HEK293 (cell line): ENCODE data around the gene EIF2B2.
A peak's percentile ranks its signal among the peaks of the same experiment; 100 is the strongest.

ENCODE experiments used
- CTCF ChIA-PET: fragments of 350-600 bp; formaldehyde crosslinking; extraction: SDS; loops from one replicate; lab custom pipeline; 2021; ENCODE audit warnings: antibody characterized with exemption; lab: Yijun Ruan, JAX
- POLR2A ChIA-PET: fragments of 300-600 bp; formaldehyde crosslinking; extraction: SDS; loops from one replicate; lab custom pipeline; 2020; ENCODE audit warnings: antibody characterized with exemption, inconsistent platforms; lab: Yijun Ruan, JAX
- H3K27ac ChIP-seq: fragments of 200-500 bp; sonication (Bioruptor generic); 2 replicates; pipeline ENCODE4 v1.5.1; 2014; ENCODE audit warnings: low read depth, low read length, control low read depth, inconsistent platforms; ENCODE audit errors: extremely low read depth
- H3K36me3 ChIP-seq, 2 experiments: fragments of 200-500 bp in 1 of 2; sonication (Bioruptor generic) in 1 of 2; 1 replicate in 1 of 2; 2 replicates in 1 of 2; pipeline ENCODE4 v1.5.1; 2014 to 2017; ENCODE audit warnings: inconsistent platforms in 2 of 2, low read length in 2 of 2; ENCODE audit not compliant: control insufficient read depth in 2 of 2, insufficient read depth in 1 of 2
- H3K4me1 ChIP-seq: fragments of 200-500 bp; sonication (Bioruptor generic); 2 replicates; pipeline ENCODE4 v1.5.1; 2014; ENCODE audit warnings: mild to moderate bottlenecking, low read length, inconsistent platforms; ENCODE audit not compliant: control insufficient read depth, insufficient read depth
- H3K4me3 ChIP-seq: 2 replicates; pipeline ENCODE4 v1.5.1; 2011; ENCODE audit warnings: low read depth, mild to moderate bottlenecking, control low read depth, low read length, moderate library complexity
- H3K9me3 ChIP-seq: fragments of 200-500 bp; sonication (Bioruptor generic); 2 replicates; pipeline ENCODE4 v1.5.1; 2014; ENCODE audit warnings: low read depth, low read length, inconsistent platforms; ENCODE audit not compliant: control insufficient read depth, insufficient read depth
- KLF9 ChIP-seq: fragments of 450-650 bp; formaldehyde crosslinking; IDR thresholded peaks from 2 replicates; pipeline ENCODE4 v1.5.1; 2016; ENCODE audit warnings: missing biosample characterization, missing genetic modification characterization, low read depth
- RBAK ChIP-seq: fragments of 450-650 bp; formaldehyde crosslinking; IDR thresholded peaks from 2 replicates; pipeline ENCODE4 v1.5.1; 2016; ENCODE audit warnings: missing biosample characterization, missing genetic modification characterization
- SCRT2 ChIP-seq: fragments of 450-650 bp; formaldehyde crosslinking; IDR thresholded peaks from 2 replicates; pipeline ENCODE4 v1.5.1; 2016; ENCODE audit warnings: missing biosample characterization, missing genetic modification characterization
- ZBTB1 ChIP-seq: fragments of 450-650 bp; formaldehyde crosslinking; IDR thresholded peaks from 2 replicates; pipeline ENCODE4 v1.5.1; 2016; ENCODE audit warnings: missing biosample characterization, missing genetic modification characterization
- ZBTB48 ChIP-seq: fragments of 450-650 bp; formaldehyde crosslinking; IDR thresholded peaks from 2 replicates; pipeline ENCODE4 v1.5.1; 2016; ENCODE audit warnings: missing biosample characterization, missing genetic modification characterization
- ZBTB7A ChIP-seq: fragments of 450-650 bp; formaldehyde crosslinking; IDR thresholded peaks from 2 replicates; pipeline ENCODE4 v1.5.1; 2016; ENCODE audit warnings: low read depth, missing biosample characterization, missing genetic modification characterization
- ZNF140 ChIP-seq: fragments of 450-650 bp; formaldehyde crosslinking; IDR thresholded peaks from 2 replicates; pipeline ENCODE4 v1.5.1; 2016; ENCODE audit warnings: missing biosample characterization, missing genetic modification characterization
- ZNF146 ChIP-seq: fragments of 450-650 bp; formaldehyde crosslinking; IDR thresholded peaks from 2 replicates; pipeline ENCODE4 v1.5.1; 2016; ENCODE audit warnings: missing biosample characterization, missing genetic modification characterization
- ZNF16 ChIP-seq: fragments of 450-650 bp; formaldehyde crosslinking; IDR thresholded peaks from 2 replicates; pipeline ENCODE4 v1.5.1; 2016; ENCODE audit warnings: low read depth, missing biosample characterization, missing genetic modification characterization
- ZNF175 ChIP-seq: fragments of 450-650 bp; formaldehyde crosslinking; IDR thresholded peaks from 2 replicates; pipeline ENCODE4 v1.5.1; 2016; ENCODE audit warnings: missing biosample characterization, missing genetic modification characterization
- ZNF214 ChIP-seq: fragments of 450-650 bp; formaldehyde crosslinking; IDR thresholded peaks from 2 replicates; pipeline ENCODE4 v1.5.1; 2017; ENCODE audit warnings: missing biosample characterization, mild to moderate bottlenecking, missing genetic modification characterization, borderline replicate concordance
- ZNF23 ChIP-seq: fragments of 450-650 bp; formaldehyde crosslinking; IDR thresholded peaks from 2 replicates; pipeline ENCODE4 v1.5.1; 2016; ENCODE audit warnings: missing biosample characterization, missing genetic modification characterization, borderline replicate concordance
- ZNF404 ChIP-seq: fragments of 450-650 bp; formaldehyde crosslinking; IDR thresholded peaks from 2 replicates; pipeline ENCODE4 v1.5.1; 2017; ENCODE audit warnings: missing biosample characterization, missing genetic modification characterization
- ZNF501 ChIP-seq: fragments of 450-650 bp; formaldehyde crosslinking; IDR thresholded peaks from 2 replicates; pipeline ENCODE4 v1.5.1; 2016; ENCODE audit warnings: missing biosample characterization, missing genetic modification characterization
- ZNF792 ChIP-seq: fragments of 450-650 bp; formaldehyde crosslinking; IDR thresholded peaks from 2 replicates; pipeline ENCODE4 v1.5.1; 2016; ENCODE audit warnings: missing biosample characterization, missing genetic modification characterization
- TF ChIP-seq, protein P1 (sequence below): IDR thresholded peaks from 2 replicates; pipeline ENCODE4 v1.6.1; 2011; ENCODE audit warnings: mild to moderate bottlenecking, low read depth, low read length, borderline replicate concordance
- TF ChIP-seq, protein P2 (sequence below): fragments of 450-650 bp; formaldehyde crosslinking; IDR thresholded peaks from 2 replicates; pipeline ENCODE4 v1.5.1; 2017; ENCODE audit warnings: missing biosample characterization, missing genetic modification characterization
- TF ChIP-seq, protein P3 (sequence below): sonication (generic); formaldehyde crosslinking; IDR thresholded peaks from 2 replicates; pipeline ENCODE4 v1.8.1; 2022; ENCODE audit warnings: mild to moderate bottlenecking, moderate library complexity, missing genetic modification reagents
- TF ChIP-seq, protein P4 (sequence below): fragments of 450-650 bp; formaldehyde crosslinking; IDR thresholded peaks from 2 replicates; pipeline ENCODE4 v1.5.1; 2016; ENCODE audit warnings: missing biosample characterization, missing genetic modification characterization
- TF ChIP-seq, protein P5 (sequence below): fragments of 450-650 bp; formaldehyde crosslinking; IDR thresholded peaks from 2 replicates; pipeline ENCODE4 v1.5.1; 2016; ENCODE audit warnings: missing biosample characterization, missing genetic modification characterization
- TF ChIP-seq, protein P6 (sequence below): fragments of 450-650 bp; formaldehyde crosslinking; IDR thresholded peaks from 2 replicates; pipeline ENCODE4 v1.5.1; 2016; ENCODE audit warnings: missing biosample characterization, missing genetic modification characterization

The EIF2B2 gene

DNA sequence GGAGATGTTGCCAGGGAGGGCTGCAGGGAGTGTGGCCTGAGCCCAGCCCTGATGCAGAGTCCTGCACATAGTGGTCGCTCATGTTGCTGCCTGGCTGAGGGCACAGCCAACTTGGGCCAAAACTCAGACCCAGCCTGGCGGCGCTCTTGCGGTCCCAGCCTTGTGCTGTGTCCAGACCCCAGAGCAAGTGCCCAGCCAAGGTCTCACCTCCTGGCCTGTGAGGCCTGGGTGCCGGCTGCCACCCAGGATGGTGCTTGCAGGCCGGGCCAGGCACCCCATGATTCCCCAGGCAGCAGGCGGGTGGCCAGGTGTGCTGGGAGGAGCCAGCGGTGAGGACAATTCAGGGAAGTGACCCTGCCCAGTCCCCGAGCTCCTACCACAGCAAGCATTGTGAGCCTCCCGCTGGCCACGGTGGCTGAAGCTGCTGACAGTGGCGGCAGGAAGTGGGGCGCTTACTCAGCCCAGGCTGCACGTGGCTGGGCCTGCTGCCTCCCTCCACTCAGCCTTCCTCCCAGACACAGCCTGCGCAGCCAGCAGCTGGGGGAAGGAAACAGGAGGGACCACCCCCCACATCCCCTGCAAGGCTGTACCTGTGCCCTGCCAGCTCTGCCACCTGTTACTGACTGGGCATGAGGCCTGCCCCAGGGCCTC is 29.6 kb upstream of the EIF2B2 start:
- Histone ChIP-seq H3K36me3 (no peaks in the 10 kb centered on the region), H3K4me1 (no peaks in the 10 kb centered on the region; the same call in 1 of the 2 replicates), H3K4me3 (no peak overlapping the region), H3K27ac (no peak overlapping the region), H3K9me3 (no peaks in the 10 kb centered on the region)
- POLR2A ChIA-PET: no interaction called here
- TF ChIP-seq SCRT2 (tag by site-specific recombination): peak; percentile 63; the same call in 1 of the 2 replicates
- TF ChIP-seq, protein P1, sequence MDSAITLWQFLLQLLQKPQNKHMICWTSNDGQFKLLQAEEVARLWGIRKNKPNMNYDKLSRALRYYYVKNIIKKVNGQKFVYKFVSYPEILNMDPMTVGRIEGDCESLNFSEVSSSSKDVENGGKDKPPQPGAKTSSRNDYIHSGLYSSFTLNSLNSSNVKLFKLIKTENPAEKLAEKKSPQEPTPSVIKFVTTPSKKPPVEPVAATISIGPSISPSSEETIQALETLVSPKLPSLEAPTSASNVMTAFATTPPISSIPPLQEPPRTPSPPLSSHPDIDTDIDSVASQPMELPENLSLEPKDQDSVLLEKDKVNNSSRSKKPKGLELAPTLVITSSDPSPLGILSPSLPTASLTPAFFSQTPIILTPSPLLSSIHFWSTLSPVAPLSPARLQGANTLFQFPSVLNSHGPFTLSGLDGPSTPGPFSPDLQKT: no peak
- CTCF ChIA-PET: interaction anchor here (1.6 kb wide), 1 partner anchor 29 kb away, joined by 3 read pairs; no protein-coding TSS in a partner anchor

DNA sequence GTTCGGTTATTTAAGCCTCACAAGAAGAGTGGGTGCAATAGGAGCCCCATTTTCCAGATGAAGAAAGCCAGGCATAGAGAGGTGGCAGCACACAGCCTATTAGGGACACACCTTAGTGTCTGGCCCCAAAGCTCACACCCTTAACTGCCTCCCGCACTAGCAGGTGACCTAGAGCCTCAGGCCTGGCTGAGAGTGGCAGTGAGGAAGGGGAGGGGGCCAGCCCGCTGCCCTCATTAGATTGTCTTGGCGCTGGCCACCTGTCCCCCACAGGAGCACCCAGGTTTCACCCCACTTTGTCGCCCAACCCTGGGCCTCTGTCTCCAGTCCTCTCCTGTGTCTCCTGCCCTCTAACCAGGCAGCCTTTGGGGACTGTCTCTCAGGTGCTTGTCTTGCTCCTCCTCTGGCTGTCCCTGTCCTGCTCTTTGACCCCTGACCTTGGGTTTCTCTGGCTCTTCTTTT is 28.8 kb upstream of the EIF2B2 start:
- CTCF ChIA-PET: interaction anchor here (1.6 kb wide), 1 partner anchor 29 kb away, joined by 3 read pairs; no protein-coding TSS in a partner anchor

More for the DNA sequence above, 28.8 kb upstream of the EIF2B2 start:
- TF ChIP-seq, protein P2, sequence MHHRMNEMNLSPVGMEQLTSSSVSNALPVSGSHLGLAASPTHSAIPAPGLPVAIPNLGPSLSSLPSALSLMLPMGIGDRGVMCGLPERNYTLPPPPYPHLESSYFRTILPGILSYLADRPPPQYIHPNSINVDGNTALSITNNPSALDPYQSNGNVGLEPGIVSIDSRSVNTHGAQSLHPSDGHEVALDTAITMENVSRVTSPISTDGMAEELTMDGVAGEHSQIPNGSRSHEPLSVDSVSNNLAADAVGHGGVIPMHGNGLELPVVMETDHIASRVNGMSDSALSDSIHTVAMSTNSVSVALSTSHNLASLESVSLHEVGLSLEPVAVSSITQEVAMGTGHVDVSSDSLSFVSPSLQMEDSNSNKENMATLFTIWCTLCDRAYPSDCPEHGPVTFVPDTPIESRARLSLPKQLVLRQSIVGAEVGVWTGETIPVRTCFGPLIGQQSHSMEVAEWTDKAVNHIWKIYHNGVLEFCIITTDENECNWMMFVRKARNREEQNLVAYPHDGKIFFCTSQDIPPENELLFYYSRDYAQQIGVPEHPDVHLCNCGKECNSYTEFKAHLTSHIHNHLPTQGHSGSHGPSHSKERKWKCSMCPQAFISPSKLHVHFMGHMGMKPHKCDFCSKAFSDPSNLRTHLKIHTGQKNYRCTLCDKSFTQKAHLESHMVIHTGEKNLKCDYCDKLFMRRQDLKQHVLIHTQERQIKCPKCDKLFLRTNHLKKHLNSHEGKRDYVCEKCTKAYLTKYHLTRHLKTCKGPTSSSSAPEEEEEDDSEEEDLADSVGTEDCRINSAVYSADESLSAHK (tag by site-specific recombination): no peak
- TF ChIP-seq ZNF140 (tag by site-specific recombination): no peak
- no peak for TF ChIP-seq ZNF214
- TF ChIP-seq, protein P3, sequence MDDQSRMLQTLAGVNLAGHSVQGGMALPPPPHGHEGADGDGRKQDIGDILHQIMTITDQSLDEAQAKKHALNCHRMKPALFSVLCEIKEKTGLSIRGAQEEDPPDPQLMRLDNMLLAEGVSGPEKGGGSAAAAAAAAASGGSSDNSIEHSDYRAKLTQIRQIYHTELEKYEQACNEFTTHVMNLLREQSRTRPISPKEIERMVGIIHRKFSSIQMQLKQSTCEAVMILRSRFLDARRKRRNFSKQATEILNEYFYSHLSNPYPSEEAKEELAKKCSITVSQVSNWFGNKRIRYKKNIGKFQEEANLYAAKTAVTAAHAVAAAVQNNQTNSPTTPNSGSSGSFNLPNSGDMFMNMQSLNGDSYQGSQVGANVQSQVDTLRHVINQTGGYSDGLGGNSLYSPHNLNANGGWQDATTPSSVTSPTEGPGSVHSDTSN (CRISPR knock-in tag): no peak
- TF ChIP-seq, protein P4, sequence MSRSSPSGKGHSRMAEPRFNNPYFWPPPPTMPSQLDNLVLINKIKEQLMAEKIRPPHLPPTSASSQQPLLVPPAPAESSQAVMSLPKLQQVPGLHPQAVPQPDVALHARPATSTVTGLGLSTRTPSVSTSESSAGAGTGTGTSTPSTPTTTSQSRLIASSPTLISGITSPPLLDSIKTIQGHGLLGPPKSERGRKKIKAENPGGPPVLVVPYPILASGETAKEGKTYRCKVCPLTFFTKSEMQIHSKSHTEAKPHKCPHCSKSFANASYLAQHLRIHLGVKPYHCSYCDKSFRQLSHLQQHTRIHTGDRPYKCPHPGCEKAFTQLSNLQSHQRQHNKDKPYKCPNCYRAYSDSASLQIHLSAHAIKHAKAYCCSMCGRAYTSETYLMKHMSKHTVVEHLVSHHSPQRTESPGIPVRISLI: no peak
- no peak for TF ChIP-seq ZNF404
- TF ChIP-seq ZNF501 (tag by site-specific recombination): no peak
- TF ChIP-seq ZNF146: no peak
- no peak for TF ChIP-seq ZNF792
- TF ChIP-seq, protein P5, sequence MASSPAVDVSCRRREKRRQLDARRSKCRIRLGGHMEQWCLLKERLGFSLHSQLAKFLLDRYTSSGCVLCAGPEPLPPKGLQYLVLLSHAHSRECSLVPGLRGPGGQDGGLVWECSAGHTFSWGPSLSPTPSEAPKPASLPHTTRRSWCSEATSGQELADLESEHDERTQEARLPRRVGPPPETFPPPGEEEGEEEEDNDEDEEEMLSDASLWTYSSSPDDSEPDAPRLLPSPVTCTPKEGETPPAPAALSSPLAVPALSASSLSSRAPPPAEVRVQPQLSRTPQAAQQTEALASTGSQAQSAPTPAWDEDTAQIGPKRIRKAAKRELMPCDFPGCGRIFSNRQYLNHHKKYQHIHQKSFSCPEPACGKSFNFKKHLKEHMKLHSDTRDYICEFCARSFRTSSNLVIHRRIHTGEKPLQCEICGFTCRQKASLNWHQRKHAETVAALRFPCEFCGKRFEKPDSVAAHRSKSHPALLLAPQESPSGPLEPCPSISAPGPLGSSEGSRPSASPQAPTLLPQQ (tag by site-specific recombination): no peak
- TF ChIP-seq, protein P6, sequence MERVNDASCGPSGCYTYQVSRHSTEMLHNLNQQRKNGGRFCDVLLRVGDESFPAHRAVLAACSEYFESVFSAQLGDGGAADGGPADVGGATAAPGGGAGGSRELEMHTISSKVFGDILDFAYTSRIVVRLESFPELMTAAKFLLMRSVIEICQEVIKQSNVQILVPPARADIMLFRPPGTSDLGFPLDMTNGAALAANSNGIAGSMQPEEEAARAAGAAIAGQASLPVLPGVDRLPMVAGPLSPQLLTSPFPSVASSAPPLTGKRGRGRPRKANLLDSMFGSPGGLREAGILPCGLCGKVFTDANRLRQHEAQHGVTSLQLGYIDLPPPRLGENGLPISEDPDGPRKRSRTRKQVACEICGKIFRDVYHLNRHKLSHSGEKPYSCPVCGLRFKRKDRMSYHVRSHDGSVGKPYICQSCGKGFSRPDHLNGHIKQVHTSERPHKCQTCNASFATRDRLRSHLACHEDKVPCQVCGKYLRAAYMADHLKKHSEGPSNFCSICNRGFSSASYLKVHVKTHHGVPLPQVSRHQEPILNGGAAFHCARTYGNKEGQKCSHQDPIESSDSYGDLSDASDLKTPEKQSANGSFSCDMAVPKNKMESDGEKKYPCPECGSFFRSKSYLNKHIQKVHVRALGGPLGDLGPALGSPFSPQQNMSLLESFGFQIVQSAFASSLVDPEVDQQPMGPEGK (tag by site-specific recombination): no peak
- no peak for TF ChIP-seq ZBTB48 (tag by site-specific recombination)
- no peak for TF ChIP-seq ZBTB7A
- no peak for TF ChIP-seq ZNF16
- TF ChIP-seq ZNF23 (tag by site-specific recombination): no peak
- no peak for TF ChIP-seq KLF9 (tag by site-specific recombination)
- TF ChIP-seq RBAK: no peak
- no peak for TF ChIP-seq ZBTB1
- no peak for TF ChIP-seq ZNF175 (tag by site-specific recombination)
- TF ChIP-seq, all 188 proteins: peak for 0
- Histone ChIP-seq H3K9me3 (no peaks in the 10 kb centered on the region), H3K36me3 (no peaks in the 10 kb centered on the region), H3K4me1 (no peaks in the 10 kb centered on the region; the same call in 1 of the 2 replicates), H3K4me3 (no peak overlapping the region), H3K27ac (no peak overlapping the region)
- POLR2A ChIA-PET: no interaction called here
